ENCODE results near the gene BMP10. TPM values are rescaled to one million over a fixed set of nuclear protein-coding genes. Genes with fewer than 3 reads are reported as not detected.

Gene BMP10
- total and polyA plus RNA-seq, 9 donors: not detected

GRCh38 chr2:68885074-68885810 lies 14.0 kb upstream of the BMP10 start:
- DNase-seq: no peak
- H3K27me3 ChIP-seq: no peaks in the 10 kb centered on the region
- WGBS, 3 donors: 94 to 95% (median 95%) methylated on average over 10 of the region's 10 CpGs
- no peaks in the 10 kb centered on the region for H3K4me1 ChIP-seq (ENCODE audit: insufficient read depth)
- TF ChIP-seq POLR2A (IDR thresholded peaks at IDR 0.05) (no peak), EP300 (IDR thresholded peaks at IDR 0.05) (no peak)
- H3K4me3 ChIP-seq: no peak overlapping the region
- H3K27ac ChIP-seq: no peak overlapping the region
- H3K9me3 ChIP-seq: no peaks in the 10 kb centered on the region
- intact Hi-C loops (cut with DNase I): no loop called here
- no peaks in the 10 kb centered on the region for H3K36me3 ChIP-seq

- Histone ChIP-seq H3K9me3 (no peaks in the 10 kb centered on the region), H3K4me3 (no peak overlapping the region), H3K4me1 (ENCODE audit: insufficient read depth) (peaks cover 2% of the 10 kb centered on the region), H3K27ac (no peak overlapping the region), H3K27me3 (no peaks in the 10 kb centered on the region), H3K36me3 (no peaks in the 10 kb centered on the region)
- intact Hi-C loops (cut with DNase I): no loop called here
- TF ChIP-seq POLR2A (IDR thresholded peaks at IDR 0.05): no peak
- no peak for TF ChIP-seq CTCF (IDR thresholded peaks at IDR 0.05)
- no peak for TF ChIP-seq EP300 (IDR thresholded peaks at IDR 0.05)
- DNase-seq: no peak
These were observed 9.0 kb upstream of the BMP10 start for GRCh38 chr2:68880213-68880612.

GRCh38 chr2:68879296-68879695 lies 8.1 kb upstream of the BMP10 start:
- no peak for DNase-seq
- Histone ChIP-seq H3K4me1 (ENCODE audit: insufficient read depth) (peaks cover 2% of the 10 kb centered on the region), H3K4me3 (no peak overlapping the region), H3K27me3 (no peaks in the 10 kb centered on the region), H3K9me3 (no peaks in the 10 kb centered on the region), H3K27ac (no peak overlapping the region), H3K36me3 (no peaks in the 10 kb centered on the region)
- TF ChIP-seq POLR2A (IDR thresholded peaks at IDR 0.05): no peak
- TF ChIP-seq CTCF (IDR thresholded peaks at IDR 0.05): no peak
- no peak for TF ChIP-seq EP300 (IDR thresholded peaks at IDR 0.05)
- intact Hi-C loops (cut with DNase I): no loop called here
- 41 to 59% (median 49%) methylated on average over 3 of the region's 3 CpGs for WGBS, 3 donors

GRCh38 chr2:68878753-68879152 lies 7.6 kb upstream of the BMP10 start:
- Histone ChIP-seq H3K27ac (no peak overlapping the region), H3K4me3 (no peak overlapping the region), H3K27me3 (no peaks in the 10 kb centered on the region), H3K36me3 (no peaks in the 10 kb centered on the region), H3K9me3 (no peaks in the 10 kb centered on the region), H3K4me1 (ENCODE audit: insufficient read depth) (peaks cover 2% of the 10 kb centered on the region)
- TF ChIP-seq CTCF (IDR thresholded peaks at IDR 0.05): no peak
- no peak for TF ChIP-seq EP300 (IDR thresholded peaks at IDR 0.05)
- no peak for TF ChIP-seq POLR2A (IDR thresholded peaks at IDR 0.05)
- 87 to 93% (median 87%) methylated on average over 2 of the region's 2 CpGs for WGBS, 3 donors
- DNase-seq: no peak
- intact Hi-C loops (cut with DNase I): no loop called here

GRCh38 chr2:68878071-68878711 lies 7.0 kb upstream of the BMP10 start:
- peaks cover 2% of the 10 kb centered on the region for H3K4me1 ChIP-seq (ENCODE audit: insufficient read depth)
- TF ChIP-seq EP300 (IDR thresholded peaks at IDR 0.05) (no peak), POLR2A (IDR thresholded peaks at IDR 0.05) (no peak), CTCF (IDR thresholded peaks at IDR 0.05) (no peak)
- H3K27me3 ChIP-seq: no peaks in the 10 kb centered on the region
- H3K36me3 ChIP-seq: no peaks in the 10 kb centered on the region
- no peak overlapping the region for H3K4me3 ChIP-seq
- no peaks in the 10 kb centered on the region for H3K9me3 ChIP-seq
- 72 to 76% (median 74%) methylated on average over 6 of the region's 6 CpGs for WGBS, 3 donors
- intact Hi-C loops (cut with DNase I): no loop called here
- no peak overlapping the region for H3K27ac ChIP-seq
- no peak for DNase-seq

Measured in ovary (tissue), 9 donors.